ENCODE results near the gene MZB1.
A peak's percentile ranks its signal among the peaks of the same experiment; 100 is the strongest.

Gene MZB1, protein sequence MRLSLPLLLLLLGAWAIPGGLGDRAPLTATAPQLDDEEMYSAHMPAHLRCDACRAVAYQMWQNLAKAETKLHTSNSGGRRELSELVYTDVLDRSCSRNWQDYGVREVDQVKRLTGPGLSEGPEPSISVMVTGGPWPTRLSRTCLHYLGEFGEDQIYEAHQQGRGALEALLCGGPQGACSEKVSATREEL

DNA sequence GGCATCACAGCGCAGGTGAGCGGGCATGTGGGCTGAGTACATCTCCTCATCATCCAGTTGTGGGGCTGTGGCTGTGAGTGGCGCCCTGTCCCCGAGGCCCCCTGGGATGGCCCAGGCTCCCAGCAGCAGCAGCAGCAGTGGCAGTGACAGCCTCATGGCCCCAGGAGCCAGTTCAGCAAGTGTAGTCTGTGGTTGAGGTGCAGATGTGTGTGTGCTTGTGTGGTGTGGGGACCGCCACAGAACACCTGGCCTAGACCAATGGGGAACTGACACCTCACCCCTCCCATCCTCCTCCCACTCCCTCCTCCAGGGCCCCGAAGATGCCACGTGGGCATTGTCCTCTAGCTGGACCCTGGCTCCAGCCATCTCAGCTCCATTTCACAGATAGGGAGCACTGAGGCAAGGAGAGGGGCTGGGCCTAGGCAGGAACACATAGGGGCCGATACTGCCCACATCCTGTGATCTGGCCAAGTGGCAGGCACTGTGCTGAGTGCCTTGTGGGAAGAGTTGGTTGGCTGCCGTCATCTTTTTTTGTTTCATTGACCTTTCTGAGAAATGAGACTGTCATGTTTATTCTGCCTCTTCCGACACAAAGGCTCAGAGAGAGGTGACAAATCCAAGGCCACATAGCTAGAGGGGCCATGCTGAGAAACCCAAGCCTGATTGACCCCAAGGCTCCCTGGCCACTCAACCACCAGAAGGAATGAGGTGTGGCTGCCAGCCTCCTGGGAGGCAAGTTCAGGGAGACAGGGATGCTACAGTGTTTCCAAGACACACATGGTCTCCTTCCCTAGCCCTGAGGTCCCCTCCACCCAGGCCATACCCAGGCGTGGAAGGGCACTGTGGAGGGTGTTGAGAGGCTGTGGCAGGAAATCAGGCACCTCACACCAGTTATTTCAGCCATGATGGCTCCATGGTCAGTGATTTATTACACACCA, at the start of gene MZB1:
TSS of gene MZB1 (minus strand) at position 213 of the 938 bp plus-strand sequence. CDS start at position 156, 57 bp downstream.
- Histone ChIP-seq H3K36me3 (ENCODE audit: control insufficient read depth, low read depth, low read length) (no peaks in the 10 kb centered on the region), H3K27ac (ENCODE audit: low read length) (no peak within 1 kb of the TSS), H3K9ac (ENCODE audit: low read length) (no peak within 1 kb of the TSS), H3K4me3 (ENCODE audit: low read length) (no peak within 1 kb of the TSS), H3K9me3 (ENCODE audit: control insufficient read depth, low read depth, low read length) (no peaks in the 10 kb centered on the region), H3K27me3 (ENCODE audit: control insufficient read depth, insufficient read depth, low read length) (peaks cover 32% of the 10 kb centered on the region), H3K4me1 (ENCODE audit: control insufficient read depth, low read depth, low read length) (peaks cover 8% of the 10 kb centered on the region)

DNA sequence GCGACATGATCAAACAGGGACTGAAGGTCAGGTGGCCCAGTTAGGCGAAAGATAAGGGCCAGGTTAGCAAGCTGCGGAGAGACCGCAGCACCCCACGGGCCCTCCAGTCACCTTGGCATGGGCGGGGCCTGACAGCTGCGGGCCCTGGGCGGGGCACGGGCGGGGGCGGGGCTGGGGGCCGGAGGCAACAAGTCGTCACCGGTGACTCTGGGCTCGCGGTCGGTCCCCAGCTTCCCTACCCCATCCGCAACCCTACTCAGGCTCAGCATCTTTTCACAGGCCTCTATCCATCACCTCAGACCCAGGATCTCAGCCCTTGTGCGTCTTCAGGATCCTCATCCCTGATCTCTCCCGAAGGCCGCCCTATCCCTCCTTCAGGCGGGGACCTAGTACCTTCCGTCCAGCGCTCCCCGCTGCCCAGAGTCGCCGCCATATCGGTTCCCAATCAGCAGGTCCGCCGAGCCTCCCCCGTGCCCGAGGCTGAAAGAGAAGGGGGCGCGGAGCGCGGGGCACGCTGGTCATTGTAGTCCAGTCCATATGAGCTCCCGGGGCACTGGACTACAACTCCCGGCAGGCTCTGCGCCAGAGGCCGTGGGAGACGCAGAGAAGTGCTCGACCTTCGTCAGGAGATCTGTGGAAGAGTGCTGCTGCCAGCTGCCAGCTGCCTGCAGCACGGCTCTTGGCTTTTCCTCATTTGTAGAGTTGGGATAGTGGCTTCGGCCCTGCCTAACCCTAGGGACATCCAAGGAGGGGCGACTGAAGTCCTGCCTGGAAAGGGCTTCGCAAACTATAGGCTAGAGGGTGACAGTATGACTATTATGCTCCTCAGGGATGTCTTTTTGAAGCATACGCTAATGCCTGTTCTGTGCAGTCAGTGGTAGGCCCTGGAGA, 49.5 kb upstream of the MZB1 start, which contains the start of gene DNAJC18:
TSS of gene DNAJC18 (minus strand) at position 513 of the 891 bp plus-strand sequence. CDS start at position 433, 80 bp downstream.
- H3K4me1 ChIP-seq (ENCODE audit: control insufficient read depth, low read depth, low read length) = peaks cover 12% of the 10 kb centered on the region
- peak within 1 kb of the TSS; percentile 84 for H3K27ac ChIP-seq (ENCODE audit: low read length)
- peak within 1 kb of the TSS; percentile 86 for H3K9ac ChIP-seq (ENCODE audit: low read length)
- H3K9me3 ChIP-seq (ENCODE audit: control insufficient read depth, low read depth, low read length) = no peaks in the 10 kb centered on the region
- peak within 1 kb of the TSS; percentile 92 for H3K4me3 ChIP-seq (ENCODE audit: low read length)
- H3K27me3 ChIP-seq (ENCODE audit: control insufficient read depth, insufficient read depth, low read length) = no peaks in the 10 kb centered on the region
- H3K36me3 ChIP-seq (ENCODE audit: control insufficient read depth, low read depth, low read length) = peaks cover 8% of the 10 kb centered on the region

DNA sequence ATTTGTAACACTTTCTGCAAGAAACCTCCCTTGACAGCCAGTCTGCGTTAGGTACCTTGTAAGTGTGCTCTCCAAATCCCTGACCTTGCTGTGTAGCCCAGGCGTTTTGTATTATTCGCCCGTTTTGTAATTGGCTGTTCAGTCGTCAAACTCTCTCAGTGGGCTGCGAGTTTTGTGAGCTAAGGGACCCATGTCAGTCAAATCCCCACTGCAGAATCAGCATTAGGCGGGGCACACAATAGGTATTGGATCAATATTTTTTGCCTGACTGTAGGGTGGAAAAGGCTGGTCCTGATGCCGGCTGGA, 48.9 kb upstream of the MZB1 start:
- Histone ChIP-seq H3K9me3 (ENCODE audit: control insufficient read depth, low read depth, low read length) (no peaks in the 10 kb centered on the region), H3K27me3 (ENCODE audit: control insufficient read depth, insufficient read depth, low read length) (no peaks in the 10 kb centered on the region), H3K9ac (ENCODE audit: low read length) (peak overlapping the region; percentile 29), H3K36me3 (ENCODE audit: control insufficient read depth, low read depth, low read length) (peaks cover 8% of the 10 kb centered on the region), H3K27ac (ENCODE audit: low read length) (no peak overlapping the region), H3K4me3 (ENCODE audit: low read length) (peak overlapping the region; percentile 92), H3K4me1 (ENCODE audit: control insufficient read depth, low read depth, low read length) (peaks cover 12% of the 10 kb centered on the region)

DNA sequence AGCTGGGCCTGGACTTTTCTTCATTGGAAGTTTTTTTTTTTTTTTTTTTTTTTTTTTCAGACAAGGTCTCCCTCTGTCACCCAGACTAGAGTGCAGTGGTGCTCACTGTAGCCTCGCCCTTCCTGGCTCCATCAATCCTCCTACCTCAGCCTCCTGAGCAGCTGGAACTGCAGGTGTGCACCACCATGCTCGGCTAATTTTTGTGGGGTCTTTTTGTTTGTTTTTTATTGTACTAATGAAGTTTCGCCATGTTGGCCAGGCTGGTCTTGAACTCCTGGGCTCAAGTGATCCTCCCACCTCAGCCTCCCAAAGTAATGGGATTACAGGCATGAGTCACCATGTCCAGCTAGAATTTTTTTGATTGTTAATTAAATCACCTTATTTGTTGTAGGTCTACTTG, 46.0 kb upstream of the MZB1 start:
- no peaks in the 10 kb centered on the region for H3K9me3 ChIP-seq (ENCODE audit: control insufficient read depth, low read depth, low read length)
- H3K4me1 ChIP-seq (ENCODE audit: control insufficient read depth, low read depth, low read length) = peaks cover 12% of the 10 kb centered on the region
- no peak overlapping the region for H3K4me3 ChIP-seq (ENCODE audit: low read length)
- no peak overlapping the region for H3K9ac ChIP-seq (ENCODE audit: low read length)
- peaks cover 13% of the 10 kb centered on the region for H3K36me3 ChIP-seq (ENCODE audit: control insufficient read depth, low read depth, low read length)
- no peaks in the 10 kb centered on the region for H3K27me3 ChIP-seq (ENCODE audit: control insufficient read depth, insufficient read depth, low read length)
- H3K27ac ChIP-seq (ENCODE audit: low read length) = no peak overlapping the region

DNA sequence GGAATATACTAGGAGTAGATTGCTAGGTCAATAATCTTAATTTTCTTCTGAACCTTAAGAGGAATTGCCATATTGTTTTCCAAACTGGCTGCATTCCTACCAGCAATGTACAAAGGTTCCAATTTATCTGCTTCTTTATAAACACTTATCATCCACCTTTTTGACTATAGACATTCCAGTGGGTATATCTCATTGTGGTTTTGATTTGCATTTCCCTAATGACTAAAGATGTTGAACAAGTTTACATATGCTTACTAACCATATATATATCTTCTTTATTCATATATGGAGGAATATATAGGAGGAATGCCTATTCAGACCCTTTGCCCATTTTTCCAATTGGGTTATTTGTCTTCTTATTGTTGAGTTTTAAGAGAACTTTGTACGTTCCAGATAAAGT, 42.0 kb upstream of the MZB1 start:
- Histone ChIP-seq H3K4me1 (ENCODE audit: control insufficient read depth, low read depth, low read length) (no peaks in the 10 kb centered on the region), H3K36me3 (ENCODE audit: control insufficient read depth, low read depth, low read length) (peaks cover 20% of the 10 kb centered on the region), H3K4me3 (ENCODE audit: low read length) (no peak overlapping the region), H3K9me3 (ENCODE audit: control insufficient read depth, low read depth, low read length) (no peaks in the 10 kb centered on the region), H3K27me3 (ENCODE audit: control insufficient read depth, insufficient read depth, low read length) (no peaks in the 10 kb centered on the region), H3K9ac (ENCODE audit: low read length) (no peak overlapping the region), H3K27ac (ENCODE audit: low read length) (no peak overlapping the region)

DNA sequence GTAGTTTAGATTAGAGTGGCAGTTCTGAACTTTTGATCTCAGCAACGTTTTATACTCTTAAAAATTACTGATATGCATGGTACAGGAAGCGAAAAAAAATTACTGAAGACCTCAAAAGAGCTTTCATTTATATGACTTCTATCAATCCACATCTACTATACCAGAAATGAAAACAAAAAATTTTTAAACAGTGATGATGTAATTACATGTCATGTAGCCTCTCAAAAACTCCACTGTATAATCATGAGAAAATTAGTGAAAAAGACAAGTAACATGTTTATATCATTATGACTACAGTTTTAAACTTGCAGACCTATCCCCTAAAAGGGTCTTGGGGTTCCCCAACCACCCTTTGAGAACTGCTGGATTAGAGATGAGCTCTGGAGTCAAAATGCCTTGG, 40.3 kb upstream of the MZB1 start:
- Histone ChIP-seq H3K27me3 (ENCODE audit: control insufficient read depth, insufficient read depth, low read length) (no peaks in the 10 kb centered on the region), H3K36me3 (ENCODE audit: control insufficient read depth, low read depth, low read length) (peaks cover 30% of the 10 kb centered on the region)

DNA sequence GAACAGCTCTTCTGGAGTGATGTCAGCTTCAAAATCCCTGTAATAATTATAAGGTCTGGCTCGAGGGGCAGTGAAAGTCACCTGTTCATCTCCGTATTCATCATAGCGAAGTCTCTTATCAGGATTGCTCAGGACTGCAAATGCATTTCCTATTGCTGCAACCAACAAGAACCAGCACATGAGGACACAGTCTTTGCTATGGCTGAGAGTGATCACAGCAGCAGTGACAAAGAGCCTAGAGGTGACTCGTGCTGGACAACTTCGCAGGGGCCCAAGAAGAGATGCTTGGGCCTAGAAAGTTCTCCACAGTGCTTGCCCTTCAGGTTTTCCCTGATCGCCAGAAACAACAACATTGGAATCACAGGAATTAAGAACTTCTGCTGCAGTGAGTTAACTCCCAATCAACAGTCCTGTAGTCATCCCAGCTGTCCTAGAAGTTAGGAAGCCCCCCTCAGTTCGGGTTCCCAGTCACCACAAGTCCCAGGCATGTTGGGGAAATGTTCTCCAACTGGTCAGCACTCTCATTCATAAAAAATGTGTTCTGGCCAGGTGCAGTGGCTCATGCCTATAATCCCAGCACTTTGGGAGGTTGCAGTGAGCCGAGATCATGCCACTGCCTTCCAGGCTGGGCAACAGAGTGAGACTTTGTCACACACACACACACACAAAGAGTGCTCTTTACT, 36.6 kb upstream of the MZB1 start:
- H3K36me3 ChIP-seq (ENCODE audit: control insufficient read depth, low read depth, low read length) = peaks cover 38% of the 10 kb centered on the region

More for the DNA sequence above, 40.3 kb upstream of the MZB1 start:
- H3K4me1 ChIP-seq (ENCODE audit: control insufficient read depth, low read depth, low read length) = no peaks in the 10 kb centered on the region
- H3K9ac ChIP-seq (ENCODE audit: low read length) = no peak overlapping the region
- no peak overlapping the region for H3K27ac ChIP-seq (ENCODE audit: low read length)
- H3K4me3 ChIP-seq (ENCODE audit: low read length) = no peak overlapping the region
- H3K9me3 ChIP-seq (ENCODE audit: control insufficient read depth, low read depth, low read length) = no peaks in the 10 kb centered on the region

DNA sequence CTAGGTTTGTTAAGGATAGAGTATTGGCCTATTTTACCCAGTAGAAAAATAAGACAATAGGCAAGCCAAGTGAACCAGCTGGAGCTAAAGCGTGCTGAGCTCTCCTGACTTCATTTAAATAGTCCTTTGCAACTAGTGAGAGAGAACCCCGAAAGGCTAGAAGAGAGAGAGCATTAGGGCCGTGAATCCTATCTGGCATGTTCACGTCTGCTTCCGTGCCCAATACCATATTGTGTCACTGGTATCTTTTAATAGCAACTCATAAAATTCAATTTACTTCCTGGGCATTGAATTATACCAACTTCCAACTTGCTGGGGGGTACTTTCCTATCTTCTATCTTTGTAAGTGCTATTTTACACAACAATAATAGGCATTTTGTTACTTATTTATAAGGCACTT, 35.8 kb upstream of the MZB1 start:
- Histone ChIP-seq H3K9me3 (ENCODE audit: control insufficient read depth, low read depth, low read length) (no peaks in the 10 kb centered on the region), H3K27ac (ENCODE audit: low read length) (no peak overlapping the region)

More for the DNA sequence above, 36.6 kb upstream of the MZB1 start:
- H3K9ac ChIP-seq (ENCODE audit: low read length) = no peak overlapping the region
- H3K9me3 ChIP-seq (ENCODE audit: control insufficient read depth, low read depth, low read length) = no peaks in the 10 kb centered on the region
- no peaks in the 10 kb centered on the region for H3K27me3 ChIP-seq (ENCODE audit: control insufficient read depth, insufficient read depth, low read length)
- H3K4me1 ChIP-seq (ENCODE audit: control insufficient read depth, low read depth, low read length) = no peaks in the 10 kb centered on the region
- H3K27ac ChIP-seq (ENCODE audit: low read length) = no peak overlapping the region
- H3K4me3 ChIP-seq (ENCODE audit: low read length) = no peak overlapping the region

DNA sequence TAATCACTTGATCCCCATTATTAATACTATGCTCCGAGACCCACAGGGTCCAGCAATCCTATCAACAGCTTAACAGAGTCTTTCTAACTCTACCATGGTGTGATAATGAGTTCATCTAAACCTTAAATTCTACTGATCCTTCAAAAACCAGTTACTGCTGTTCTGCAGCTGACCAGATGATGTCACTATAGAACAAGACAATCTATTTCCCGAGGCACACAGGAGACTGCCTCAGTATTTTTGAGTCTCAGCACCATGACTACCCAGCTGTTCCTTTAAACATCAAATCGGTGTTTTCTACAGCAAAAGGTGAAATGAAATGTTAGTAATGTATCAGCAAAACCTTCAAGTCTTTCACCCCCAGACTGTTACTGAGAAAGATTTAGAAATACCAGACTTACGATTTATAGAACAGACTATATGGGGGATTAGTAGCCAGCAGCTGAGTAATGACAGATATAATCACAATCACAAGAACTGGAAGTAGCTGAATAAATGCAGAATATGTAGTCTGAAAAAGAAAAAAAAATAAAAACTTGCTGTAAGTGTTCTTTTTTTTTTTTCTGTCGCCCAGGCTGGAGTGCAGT, 32.7 kb upstream of the MZB1 start:
- Histone ChIP-seq H3K27me3 (ENCODE audit: control insufficient read depth, insufficient read depth, low read length) (no peaks in the 10 kb centered on the region), H3K9me3 (ENCODE audit: control insufficient read depth, low read depth, low read length) (no peaks in the 10 kb centered on the region), H3K27ac (ENCODE audit: low read length) (no peak overlapping the region), H3K4me1 (ENCODE audit: control insufficient read depth, low read depth, low read length) (peaks cover 9% of the 10 kb centered on the region), H3K4me3 (ENCODE audit: low read length) (no peak overlapping the region), H3K9ac (ENCODE audit: low read length) (no peak overlapping the region), H3K36me3 (ENCODE audit: control insufficient read depth, low read depth, low read length) (peaks cover 41% of the 10 kb centered on the region)

More for the DNA sequence above, 35.8 kb upstream of the MZB1 start:
- Histone ChIP-seq H3K27me3 (ENCODE audit: control insufficient read depth, insufficient read depth, low read length) (no peaks in the 10 kb centered on the region), H3K4me3 (ENCODE audit: low read length) (no peak overlapping the region), H3K9ac (ENCODE audit: low read length) (no peak overlapping the region), H3K36me3 (ENCODE audit: control insufficient read depth, low read depth, low read length) (peaks cover 40% of the 10 kb centered on the region), H3K4me1 (ENCODE audit: control insufficient read depth, low read depth, low read length) (no peaks in the 10 kb centered on the region)

DNA sequence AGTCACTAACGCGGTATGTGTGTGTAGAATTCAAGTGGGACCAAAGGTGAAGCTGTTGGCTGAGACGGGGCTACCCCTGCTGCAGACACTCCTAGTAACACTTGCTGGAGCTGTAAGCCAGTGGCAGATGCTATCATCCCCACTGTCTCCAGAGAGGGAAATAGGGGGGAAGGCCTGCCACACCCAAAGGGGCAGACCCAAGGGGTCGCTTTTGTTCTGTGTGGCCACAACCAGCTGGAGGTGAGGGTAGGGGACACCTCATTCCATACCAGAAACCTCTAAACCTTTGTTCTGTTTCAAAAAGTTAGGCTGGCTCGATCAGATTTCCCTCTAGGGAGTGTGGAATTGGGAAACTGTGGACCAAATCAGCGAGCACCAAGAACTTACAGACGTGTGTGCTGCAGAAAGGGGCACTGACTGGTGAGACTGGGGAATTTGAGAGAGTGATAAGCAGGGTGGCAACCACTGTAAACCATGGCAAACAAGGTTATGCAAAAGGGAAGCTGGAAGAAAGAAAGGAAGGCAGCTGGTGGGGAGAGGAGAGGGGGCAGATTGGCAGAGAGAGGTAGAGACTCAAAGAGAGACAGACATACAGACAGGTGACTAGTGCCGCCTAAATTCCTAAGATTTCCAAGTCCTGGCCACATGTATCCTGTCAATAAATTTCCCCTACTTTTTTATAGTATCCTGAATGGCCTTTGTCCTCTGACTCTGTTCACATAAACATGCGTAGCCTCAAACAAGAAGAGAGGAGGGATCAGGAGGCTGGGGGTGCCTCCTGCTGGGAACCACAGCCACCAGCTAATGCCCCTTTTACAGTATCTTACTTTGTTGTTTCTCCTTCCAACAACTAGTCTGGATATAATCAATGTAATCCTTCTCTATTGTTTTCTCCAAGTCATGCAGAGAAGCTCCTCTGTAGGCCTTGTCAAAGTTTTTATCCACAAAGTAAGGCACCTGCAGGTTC, 29.8 kb upstream of the MZB1 start:
- peaks cover 9% of the 10 kb centered on the region for H3K4me1 ChIP-seq (ENCODE audit: control insufficient read depth, low read depth, low read length)
- no peak overlapping the region for H3K27ac ChIP-seq (ENCODE audit: low read length)
- H3K9me3 ChIP-seq (ENCODE audit: control insufficient read depth, low read depth, low read length) = no peaks in the 10 kb centered on the region

More for the DNA sequence above, 29.8 kb upstream of the MZB1 start:
- H3K27me3 ChIP-seq (ENCODE audit: control insufficient read depth, insufficient read depth, low read length) = no peaks in the 10 kb centered on the region
- no peak overlapping the region for H3K9ac ChIP-seq (ENCODE audit: low read length)
- H3K36me3 ChIP-seq (ENCODE audit: control insufficient read depth, low read depth, low read length) = peaks cover 27% of the 10 kb centered on the region
- H3K4me3 ChIP-seq (ENCODE audit: low read length) = no peak overlapping the region
